ENCODE measurements around the gene MRPS2.
"Not testable (repeated sequence)": the region's sequence is repeated elsewhere in the genome, so short reads cannot be mapped to it uniquely, and the experiment has no call there.

The MRPS2 gene

DNA sequence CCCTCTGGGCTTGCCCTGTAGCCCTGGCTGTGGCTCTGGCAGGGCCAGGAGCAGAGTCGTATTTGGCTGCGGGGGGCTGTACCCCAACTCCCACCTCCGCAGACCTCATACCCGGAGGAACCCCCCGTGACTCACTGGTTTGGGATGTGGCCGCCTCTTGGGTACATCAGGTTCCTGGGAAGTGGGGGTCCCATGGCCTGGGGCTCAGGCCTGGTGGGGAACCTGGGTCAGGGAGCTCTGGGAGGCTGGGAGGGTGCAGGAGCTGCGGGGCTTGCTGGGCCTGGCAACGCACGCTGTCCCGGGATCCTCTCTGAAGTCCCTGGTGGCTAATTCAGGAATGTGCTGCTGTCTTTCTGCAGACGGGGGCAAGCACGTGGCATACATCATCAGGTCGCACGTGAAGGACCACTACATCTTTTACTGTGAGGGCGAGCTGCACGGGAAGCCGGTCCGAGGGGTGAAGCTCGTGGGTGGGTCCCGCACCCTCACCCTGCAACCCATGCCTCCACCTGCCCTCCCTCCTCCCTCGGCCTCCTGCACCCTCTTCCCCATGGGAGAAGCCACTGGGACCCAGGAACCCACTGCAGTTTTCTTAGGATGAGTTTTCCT lies 23.1 kb downstream of the MRPS2 start:
- H3K4me3 ChIP-seq (ENCODE audit: low read length): no peak overlapping the region
- no peak for DNase-seq (ENCODE audit: low read depth)
- TF ChIP-seq, protein P1, sequence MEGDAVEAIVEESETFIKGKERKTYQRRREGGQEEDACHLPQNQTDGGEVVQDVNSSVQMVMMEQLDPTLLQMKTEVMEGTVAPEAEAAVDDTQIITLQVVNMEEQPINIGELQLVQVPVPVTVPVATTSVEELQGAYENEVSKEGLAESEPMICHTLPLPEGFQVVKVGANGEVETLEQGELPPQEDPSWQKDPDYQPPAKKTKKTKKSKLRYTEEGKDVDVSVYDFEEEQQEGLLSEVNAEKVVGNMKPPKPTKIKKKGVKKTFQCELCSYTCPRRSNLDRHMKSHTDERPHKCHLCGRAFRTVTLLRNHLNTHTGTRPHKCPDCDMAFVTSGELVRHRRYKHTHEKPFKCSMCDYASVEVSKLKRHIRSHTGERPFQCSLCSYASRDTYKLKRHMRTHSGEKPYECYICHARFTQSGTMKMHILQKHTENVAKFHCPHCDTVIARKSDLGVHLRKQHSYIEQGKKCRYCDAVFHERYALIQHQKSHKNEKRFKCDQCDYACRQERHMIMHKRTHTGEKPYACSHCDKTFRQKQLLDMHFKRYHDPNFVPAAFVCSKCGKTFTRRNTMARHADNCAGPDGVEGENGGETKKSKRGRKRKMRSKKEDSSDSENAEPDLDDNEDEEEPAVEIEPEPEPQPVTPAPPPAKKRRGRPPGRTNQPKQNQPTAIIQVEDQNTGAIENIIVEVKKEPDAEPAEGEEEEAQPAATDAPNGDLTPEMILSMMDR (conservative IDR thresholded peaks at IDR 0.05; ENCODE audit: low read length): no peak

GRCh38 chr9:135524130-135524861 lies 23.8 kb downstream of the MRPS2 start:
- peak; percentile 26 for DNase-seq (ENCODE audit: low read depth)
- no peak overlapping the region for H3K4me3 ChIP-seq (ENCODE audit: low read length)
- TF ChIP-seq, protein P1 (conservative IDR thresholded peaks at IDR 0.05; ENCODE audit: low read length): no peak

- H3K4me3 ChIP-seq (ENCODE audit: low read length): no peak overlapping the region
- TF ChIP-seq, protein P1 (conservative IDR thresholded peaks at IDR 0.05; ENCODE audit: low read length): no peak
- no peak for DNase-seq (ENCODE audit: low read depth)
These were observed 25.0 kb downstream of the MRPS2 start for GRCh38 chr9:135525241-135526088.

DNA sequence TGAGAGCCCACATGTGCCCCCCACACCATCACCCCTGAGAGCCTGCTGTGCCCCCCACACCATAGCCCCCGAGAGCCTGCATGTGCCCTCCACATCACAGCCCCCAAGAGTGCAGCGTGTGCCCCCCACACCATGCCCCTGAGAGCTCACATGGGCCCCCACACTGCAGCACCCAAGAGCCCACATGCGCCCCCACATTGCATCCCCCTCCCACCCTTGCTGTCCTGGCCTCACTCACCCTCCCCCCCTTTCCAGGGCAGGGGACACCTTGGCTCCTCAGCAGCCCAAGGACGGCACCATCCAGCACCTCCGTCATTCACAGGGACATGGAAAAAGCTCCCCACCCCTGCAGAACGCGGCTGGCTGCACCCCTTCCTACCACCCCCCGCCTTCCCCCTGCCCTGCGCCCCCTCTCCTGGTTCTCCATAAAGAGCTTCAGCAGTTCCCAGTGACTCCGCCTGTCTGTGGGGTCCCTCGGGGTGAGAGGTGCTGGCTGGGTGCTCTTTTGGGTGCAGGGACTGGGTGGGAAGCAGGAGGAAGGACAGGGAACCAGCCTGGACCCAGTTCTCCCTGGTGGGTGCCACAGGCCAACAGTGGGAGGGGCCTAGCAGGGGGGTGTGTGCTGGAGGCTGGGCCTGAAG lies 25.7 kb downstream of the MRPS2 start:
- TF ChIP-seq, protein P1 (conservative IDR thresholded peaks at IDR 0.05; ENCODE audit: low read length): no peak
- no peak for DNase-seq (ENCODE audit: low read depth)

GRCh38 chr9:135526730-135527571 lies 26.5 kb downstream of the MRPS2 start:
- TF ChIP-seq, protein P1 (conservative IDR thresholded peaks at IDR 0.05; ENCODE audit: low read length): no peak
- no peak overlapping the region for H3K4me3 ChIP-seq (ENCODE audit: low read length)
- no peak for DNase-seq (ENCODE audit: low read depth)

More for the DNA sequence above, 25.7 kb downstream of the MRPS2 start:
- no peak overlapping the region for H3K4me3 ChIP-seq (ENCODE audit: low read length)

DNA sequence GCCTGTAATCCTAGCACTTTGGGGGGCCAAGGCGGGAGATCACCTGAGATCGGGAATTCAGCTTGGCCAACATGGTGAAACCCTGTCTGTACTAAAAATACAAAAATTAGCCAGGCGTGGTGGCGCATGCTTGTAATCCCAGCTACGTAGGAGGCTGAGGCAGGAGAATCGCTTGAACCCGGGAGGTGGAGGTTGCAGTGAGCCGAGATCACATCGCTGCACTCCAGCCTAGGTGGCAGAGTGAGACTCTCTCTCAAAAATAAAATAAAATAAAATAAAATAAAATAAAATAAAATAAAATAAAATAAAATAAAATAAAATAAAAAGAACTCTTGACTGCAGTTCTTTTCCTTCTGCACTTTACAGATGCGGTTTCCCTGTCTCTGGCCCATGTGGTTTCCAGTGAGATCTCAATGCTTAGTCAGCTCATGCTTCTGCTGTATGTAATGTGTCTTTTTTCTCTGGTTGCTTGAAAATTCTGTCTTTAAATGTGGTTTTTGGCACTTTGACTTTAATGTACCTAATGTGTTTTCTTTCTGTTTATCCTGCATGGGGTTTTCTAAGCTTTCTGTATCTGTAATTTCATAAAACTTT lies 28.5 kb downstream of the MRPS2 start:
- H3K4me3 ChIP-seq (ENCODE audit: low read length); DNase-seq (ENCODE audit: low read depth): not testable (repeated sequence)

All from AG10803 (cell line).